PC-9 (cell line): ENCODE measurements around the gene ZNF236.
"Not testable (repeated sequence)": the region's sequence is repeated elsewhere in the genome, so short reads cannot be mapped to it uniquely, and the experiment has no call there.

ENCODE experiments used
- CTCF ChIP-seq: fragments of 200-600 bp; sonication (generic); conservative IDR thresholded peaks from 2 replicates; pipeline ENCODE4 v1.6.1; 2017; ENCODE audit warnings: mixed run types, antibody characterized with exemption, mild to moderate bottlenecking, moderate library complexity
- EZH2 ChIP-seq: fragments of 200-600 bp; sonication (generic); IDR thresholded peaks from 2 replicates; pipeline ENCODE4 v1.8.0; 2017; ENCODE audit warnings: antibody characterized with exemption, low read depth

- not testable (repeated sequence) for TF ChIP-seq CTCF, EZH2
These were observed 143.3 kb downstream of the ZNF236 start for GRCh38 chr18:76965555-76966151.
